ENCODE data around the gene GLDC. TPM values are rescaled to one million over a fixed set of nuclear protein-coding genes. Genes with fewer than 3 reads are reported as not detected.

The GLDC gene
- total and polyA plus RNA-seq, 9 donors = 0.07 to 4.3 (median 0.72) TPM; not detected in 2

DNA sequence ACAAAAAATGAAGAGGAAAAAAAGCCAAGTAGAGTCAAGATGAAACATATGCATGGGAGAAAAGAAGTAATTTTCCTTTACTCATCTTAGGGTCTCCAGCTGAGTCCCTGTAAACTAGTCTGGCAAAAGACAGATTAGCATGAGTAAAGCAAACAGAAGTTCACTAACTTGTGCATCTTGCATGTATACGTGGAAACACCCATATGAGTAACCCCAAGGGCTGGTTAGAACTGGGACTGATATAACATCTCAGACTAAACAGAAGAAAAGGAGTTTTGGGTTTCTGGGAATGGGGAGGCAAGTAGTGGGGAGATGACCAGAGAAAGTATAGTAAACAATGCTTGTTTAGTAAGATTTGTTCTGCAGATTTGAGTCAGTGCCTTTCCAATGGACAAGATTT, 20.1 kb upstream of the GLDC start:
- DNase-seq = no peak
- TF ChIP-seq, protein P1, sequence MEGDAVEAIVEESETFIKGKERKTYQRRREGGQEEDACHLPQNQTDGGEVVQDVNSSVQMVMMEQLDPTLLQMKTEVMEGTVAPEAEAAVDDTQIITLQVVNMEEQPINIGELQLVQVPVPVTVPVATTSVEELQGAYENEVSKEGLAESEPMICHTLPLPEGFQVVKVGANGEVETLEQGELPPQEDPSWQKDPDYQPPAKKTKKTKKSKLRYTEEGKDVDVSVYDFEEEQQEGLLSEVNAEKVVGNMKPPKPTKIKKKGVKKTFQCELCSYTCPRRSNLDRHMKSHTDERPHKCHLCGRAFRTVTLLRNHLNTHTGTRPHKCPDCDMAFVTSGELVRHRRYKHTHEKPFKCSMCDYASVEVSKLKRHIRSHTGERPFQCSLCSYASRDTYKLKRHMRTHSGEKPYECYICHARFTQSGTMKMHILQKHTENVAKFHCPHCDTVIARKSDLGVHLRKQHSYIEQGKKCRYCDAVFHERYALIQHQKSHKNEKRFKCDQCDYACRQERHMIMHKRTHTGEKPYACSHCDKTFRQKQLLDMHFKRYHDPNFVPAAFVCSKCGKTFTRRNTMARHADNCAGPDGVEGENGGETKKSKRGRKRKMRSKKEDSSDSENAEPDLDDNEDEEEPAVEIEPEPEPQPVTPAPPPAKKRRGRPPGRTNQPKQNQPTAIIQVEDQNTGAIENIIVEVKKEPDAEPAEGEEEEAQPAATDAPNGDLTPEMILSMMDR (IDR thresholded peaks at IDR 0.05) = no peak
- no peak for TF ChIP-seq POLR2A (IDR thresholded peaks at IDR 0.05)
- no peak for TF ChIP-seq EP300 (IDR thresholded peaks at IDR 0.05)
- Histone ChIP-seq H3K9me3 (no peaks in the 10 kb centered on the region), H3K27me3 (no peaks in the 10 kb centered on the region), H3K36me3 (no peaks in the 10 kb centered on the region), H3K4me3 (no peak overlapping the region), H3K4me1 (ENCODE audit: insufficient read depth) (no peaks in the 10 kb centered on the region), H3K27ac (no peak overlapping the region)
- intact Hi-C loops (cut with DNase I) = loop anchor here in 1 of 4 donors (10.0 kb wide), 1 partner anchor 271 kb away; no protein-coding TSS in a partner anchor
- 54 to 81% (median 58%) methylated on average over 1 of the region's 1 CpG for WGBS, 3 donors

DNA sequence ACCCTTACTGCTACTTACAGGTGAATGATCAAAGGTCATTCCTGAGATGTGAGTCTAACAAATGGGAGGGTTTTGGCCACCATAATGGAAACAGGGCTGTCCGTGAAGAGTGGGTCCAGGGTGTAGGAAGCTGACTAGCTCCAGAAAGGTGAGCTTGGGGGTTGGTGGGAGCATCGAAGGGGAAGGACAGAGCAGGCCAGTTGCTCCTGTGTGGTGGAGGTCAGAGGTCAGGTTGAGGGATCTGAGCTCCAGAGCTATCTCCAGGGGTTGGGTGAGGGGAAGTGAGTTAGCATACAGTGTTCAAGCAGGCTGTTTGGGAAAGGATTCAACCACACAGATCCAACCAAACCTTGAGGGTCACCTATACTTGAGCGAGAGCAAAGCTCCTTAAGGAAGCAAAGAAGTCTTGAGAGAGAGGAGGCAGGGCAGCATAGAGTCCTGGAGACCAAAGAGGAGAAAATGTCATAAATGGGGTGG, 18.7 kb upstream of the GLDC start:
- TF ChIP-seq EP300 (IDR thresholded peaks at IDR 0.05) = no peak
- TF ChIP-seq POLR2A (IDR thresholded peaks at IDR 0.05) = no peak
- TF ChIP-seq, protein P1 (IDR thresholded peaks at IDR 0.05) = no peak
- Histone ChIP-seq H3K9me3 (no peaks in the 10 kb centered on the region), H3K36me3 (no peaks in the 10 kb centered on the region), H3K4me3 (no peak overlapping the region), H3K27ac (no peak overlapping the region), H3K4me1 (ENCODE audit: insufficient read depth) (no peaks in the 10 kb centered on the region), H3K27me3 (no peaks in the 10 kb centered on the region)
- WGBS, 3 donors = 87 to 91% (median 89%) methylated on average over 3 of the region's 3 CpGs
- no peak for DNase-seq
- intact Hi-C loops (cut with DNase I) = loop anchor here in 1 of 4 donors (10.0 kb wide), 1 partner anchor 269 kb away; no protein-coding TSS in a partner anchor

DNA sequence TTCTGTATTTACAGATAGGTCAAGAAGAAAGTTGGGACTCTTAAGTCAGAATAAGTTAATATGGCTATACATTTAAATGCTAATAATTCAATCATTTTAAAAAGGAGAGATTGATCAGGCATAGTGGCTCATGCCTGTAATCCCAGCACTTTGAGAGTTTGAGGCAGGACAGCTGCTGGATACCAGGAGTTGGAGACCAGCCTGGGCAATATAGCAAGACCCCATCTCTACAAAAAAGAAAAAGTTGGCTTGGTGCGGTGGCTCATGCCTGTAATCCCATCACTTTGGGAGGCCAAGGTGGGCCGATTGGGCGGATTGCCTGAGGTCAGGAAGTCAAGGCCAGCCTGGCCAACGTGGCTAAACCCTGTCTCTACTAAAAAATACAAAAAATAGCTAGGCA, 15.0 kb upstream of the GLDC start:
- no peak overlapping the region for H3K27ac ChIP-seq
- H3K4me1 ChIP-seq (ENCODE audit: insufficient read depth) = no peaks in the 10 kb centered on the region
- H3K36me3 ChIP-seq = no peaks in the 10 kb centered on the region
- 63 to 72% (median 68%) methylated on average over 4 of the region's 4 CpGs for WGBS, 3 donors
- intact Hi-C loops (cut with DNase I) = loop anchor here in 1 of 4 donors (10.0 kb wide), 1 partner anchor 266 kb away; no protein-coding TSS in a partner anchor
- H3K9me3 ChIP-seq = no peaks in the 10 kb centered on the region
- no peaks in the 10 kb centered on the region for H3K27me3 ChIP-seq
- TF ChIP-seq, protein P1 (IDR thresholded peaks at IDR 0.05) = no peak
- TF ChIP-seq EP300 (IDR thresholded peaks at IDR 0.05) = no peak
- TF ChIP-seq POLR2A (IDR thresholded peaks at IDR 0.05) = no peak
- no peak for DNase-seq
- H3K4me3 ChIP-seq = no peak overlapping the region

DNA sequence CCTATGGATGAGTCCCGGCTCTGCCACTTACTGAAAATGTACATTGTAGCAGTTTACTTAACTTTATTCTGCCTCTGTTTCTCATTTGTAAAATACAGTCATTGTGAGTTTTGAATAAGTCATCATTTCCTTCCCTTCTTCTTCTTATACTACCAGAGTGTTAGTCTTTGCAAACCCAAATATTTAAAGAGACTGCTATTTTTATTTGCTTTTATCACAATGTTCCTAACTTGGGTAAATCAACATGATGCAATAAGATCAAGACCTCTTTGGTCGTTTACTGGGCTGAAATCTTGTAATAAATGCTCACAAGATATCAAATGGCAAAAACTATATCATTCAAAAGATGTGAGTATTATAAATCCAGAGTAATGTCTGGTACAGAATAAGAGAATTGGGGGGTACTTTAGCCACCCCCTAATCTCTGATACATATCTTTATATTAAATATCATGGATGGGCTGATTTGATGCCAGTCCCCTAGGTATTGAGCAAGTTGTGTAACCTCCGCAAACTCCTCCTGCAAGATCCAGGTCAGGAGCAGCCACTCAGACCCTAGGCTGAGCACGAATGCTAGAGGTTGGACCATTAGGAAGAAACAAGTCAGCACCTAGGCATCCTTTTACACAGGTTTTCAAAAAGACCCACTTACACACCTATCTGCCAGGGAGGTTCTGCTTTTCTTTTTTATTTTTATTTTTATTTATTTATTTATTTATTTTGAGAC, 13.3 kb upstream of the GLDC start:
- DNase-seq = no peak
- Histone ChIP-seq H3K9me3 (no peaks in the 10 kb centered on the region), H3K27ac (no peak overlapping the region), H3K4me3 (no peak overlapping the region), H3K4me1 (ENCODE audit: insufficient read depth) (no peaks in the 10 kb centered on the region), H3K27me3 (no peaks in the 10 kb centered on the region), H3K36me3 (no peaks in the 10 kb centered on the region)
- intact Hi-C loops (cut with DNase I) = no loop called here
- no peak for TF ChIP-seq EP300 (IDR thresholded peaks at IDR 0.05)
- TF ChIP-seq, protein P1 (IDR thresholded peaks at IDR 0.05) = no peak
- TF ChIP-seq POLR2A (IDR thresholded peaks at IDR 0.05) = no peak
- 70 to 77% (median 72%) methylated on average over 4 of the region's 4 CpGs for WGBS, 3 donors

Measured in ovary (tissue), 9 donors.